ENCODE data around the gene TGFA. TPM values are rescaled to one million over a fixed set of nuclear protein-coding genes. Genes with fewer than 3 reads are reported as not detected.

The TGFA gene
- total RNA-seq, 1 donor from 2014 or later = 1.1 TPM

DNA sequence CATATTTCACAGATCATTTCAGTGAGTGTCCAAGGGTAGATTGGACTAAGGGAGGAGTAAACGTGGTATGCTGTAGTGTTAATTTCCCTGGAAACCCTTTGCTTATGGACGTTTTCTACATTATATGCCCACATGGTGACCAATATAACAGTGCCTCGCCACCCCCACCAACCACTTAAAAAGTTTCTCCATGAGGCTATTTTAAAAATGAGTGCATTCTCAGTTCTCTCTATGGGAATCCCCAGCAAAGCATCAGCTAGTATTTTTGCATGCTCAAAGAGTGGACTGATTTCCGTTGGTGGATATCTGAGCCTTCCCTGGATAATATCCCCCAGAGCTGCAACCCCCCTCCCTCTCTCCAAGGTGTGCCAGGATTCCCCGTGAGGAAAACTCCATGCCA, 73.2 kb downstream of the TGFA start:
- DNase-seq = no peak
- intact Hi-C loops (cut with micrococcal nuclease) = no loop called here
- Histone ChIP-seq H3K9me3 (replicated peaks) (no peaks in the 10 kb centered on the region), H3K36me3 (no peaks in the 10 kb centered on the region), H3K27ac (replicated peaks) (no peak overlapping the region), H3K27me3 (ENCODE audit: low read depth) (peaks cover 17% of the 10 kb centered on the region), H3K4me1 (no peaks in the 10 kb centered on the region), H3K4me3 (no peak overlapping the region)
- TF ChIP-seq, protein P1, sequence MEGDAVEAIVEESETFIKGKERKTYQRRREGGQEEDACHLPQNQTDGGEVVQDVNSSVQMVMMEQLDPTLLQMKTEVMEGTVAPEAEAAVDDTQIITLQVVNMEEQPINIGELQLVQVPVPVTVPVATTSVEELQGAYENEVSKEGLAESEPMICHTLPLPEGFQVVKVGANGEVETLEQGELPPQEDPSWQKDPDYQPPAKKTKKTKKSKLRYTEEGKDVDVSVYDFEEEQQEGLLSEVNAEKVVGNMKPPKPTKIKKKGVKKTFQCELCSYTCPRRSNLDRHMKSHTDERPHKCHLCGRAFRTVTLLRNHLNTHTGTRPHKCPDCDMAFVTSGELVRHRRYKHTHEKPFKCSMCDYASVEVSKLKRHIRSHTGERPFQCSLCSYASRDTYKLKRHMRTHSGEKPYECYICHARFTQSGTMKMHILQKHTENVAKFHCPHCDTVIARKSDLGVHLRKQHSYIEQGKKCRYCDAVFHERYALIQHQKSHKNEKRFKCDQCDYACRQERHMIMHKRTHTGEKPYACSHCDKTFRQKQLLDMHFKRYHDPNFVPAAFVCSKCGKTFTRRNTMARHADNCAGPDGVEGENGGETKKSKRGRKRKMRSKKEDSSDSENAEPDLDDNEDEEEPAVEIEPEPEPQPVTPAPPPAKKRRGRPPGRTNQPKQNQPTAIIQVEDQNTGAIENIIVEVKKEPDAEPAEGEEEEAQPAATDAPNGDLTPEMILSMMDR (IDR thresholded peaks at IDR 0.05; ENCODE audit: borderline replicate concordance) = no peak

DNA sequence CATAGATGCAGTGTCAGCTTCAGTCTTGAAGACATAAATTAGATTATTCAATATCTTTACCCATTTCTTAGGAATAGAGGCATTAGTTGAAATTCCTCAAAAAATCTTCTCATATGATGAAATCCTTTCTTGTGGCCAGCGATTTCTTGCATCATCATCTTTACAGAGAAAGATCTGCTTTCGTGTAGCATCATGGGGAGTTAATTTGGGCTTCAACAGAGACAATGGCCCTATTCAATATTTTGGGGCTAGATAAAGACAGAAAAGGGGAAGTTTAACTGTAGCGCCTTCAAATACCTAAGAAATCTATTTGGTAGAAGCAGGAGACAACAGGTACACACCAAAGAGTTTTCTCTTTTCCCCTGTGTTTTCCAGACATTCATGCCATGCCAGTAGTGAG, 73.8 kb downstream of the TGFA start:
- no peaks in the 10 kb centered on the region for H3K9me3 ChIP-seq (replicated peaks)
- no peak overlapping the region for H3K4me3 ChIP-seq
- H3K27ac ChIP-seq (replicated peaks) = no peak overlapping the region
- TF ChIP-seq, protein P1 (IDR thresholded peaks at IDR 0.05; ENCODE audit: borderline replicate concordance) = no peak
- DNase-seq = no peak
- intact Hi-C loops (cut with micrococcal nuclease) = no loop called here
- H3K27me3 ChIP-seq (ENCODE audit: low read depth) = peaks cover 21% of the 10 kb centered on the region
- no peaks in the 10 kb centered on the region for H3K36me3 ChIP-seq
- no peaks in the 10 kb centered on the region for H3K4me1 ChIP-seq

DNA sequence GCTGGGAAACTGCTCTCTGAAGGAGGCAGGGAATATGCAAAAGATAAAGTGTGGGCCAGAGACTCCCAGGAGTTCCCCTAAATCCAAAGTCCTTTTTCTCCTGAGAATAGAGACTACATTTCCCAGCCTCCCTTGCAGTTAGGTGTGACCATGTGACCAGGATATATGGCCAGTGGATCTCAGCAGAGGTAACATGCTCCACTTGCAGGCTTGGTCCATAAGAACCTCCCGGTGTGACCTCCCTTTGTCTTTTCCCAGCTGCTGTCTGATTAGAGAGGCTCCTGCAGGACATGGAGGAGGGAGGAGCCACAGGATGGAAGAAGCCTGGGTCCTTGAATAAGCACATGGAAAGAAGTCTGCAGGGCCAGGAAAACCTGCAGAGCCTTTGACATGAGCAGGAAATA, 76.2 kb downstream of the TGFA start:
- TF ChIP-seq, protein P1 (IDR thresholded peaks at IDR 0.05; ENCODE audit: borderline replicate concordance) = no peak
- H3K4me3 ChIP-seq = no peak overlapping the region
- H3K27ac ChIP-seq (replicated peaks) = no peak overlapping the region
- H3K27me3 ChIP-seq (ENCODE audit: low read depth) = peaks cover 26% of the 10 kb centered on the region
- H3K9me3 ChIP-seq (replicated peaks) = no peaks in the 10 kb centered on the region
- H3K4me1 ChIP-seq = no peaks in the 10 kb centered on the region
- intact Hi-C loops (cut with micrococcal nuclease) = no loop called here
- no peak for DNase-seq
- no peaks in the 10 kb centered on the region for H3K36me3 ChIP-seq

DNA sequence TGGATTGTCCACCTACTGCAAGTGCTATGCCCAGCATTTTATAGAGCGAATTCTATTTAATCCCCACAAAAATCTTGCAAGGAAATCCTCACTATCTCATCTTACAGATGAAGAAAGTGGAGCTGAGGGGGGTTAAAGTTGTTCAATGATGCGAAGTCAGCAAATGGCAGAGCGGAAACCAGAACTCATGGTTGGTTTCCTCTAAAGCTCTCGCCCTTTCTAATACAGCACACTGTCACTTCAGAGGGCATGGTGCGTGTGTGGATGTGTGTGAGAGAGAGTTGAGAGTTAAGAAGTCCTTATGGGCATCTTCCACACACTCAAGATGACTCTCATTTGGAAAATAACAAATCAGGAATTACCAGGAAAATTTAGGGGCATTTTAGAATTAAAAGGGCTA, 78.4 kb downstream of the TGFA start:
- H3K4me1 ChIP-seq = peaks cover 9% of the 10 kb centered on the region
- no peak overlapping the region for H3K27ac ChIP-seq (replicated peaks)
- intact Hi-C loops (cut with micrococcal nuclease) = no loop called here

DNA sequence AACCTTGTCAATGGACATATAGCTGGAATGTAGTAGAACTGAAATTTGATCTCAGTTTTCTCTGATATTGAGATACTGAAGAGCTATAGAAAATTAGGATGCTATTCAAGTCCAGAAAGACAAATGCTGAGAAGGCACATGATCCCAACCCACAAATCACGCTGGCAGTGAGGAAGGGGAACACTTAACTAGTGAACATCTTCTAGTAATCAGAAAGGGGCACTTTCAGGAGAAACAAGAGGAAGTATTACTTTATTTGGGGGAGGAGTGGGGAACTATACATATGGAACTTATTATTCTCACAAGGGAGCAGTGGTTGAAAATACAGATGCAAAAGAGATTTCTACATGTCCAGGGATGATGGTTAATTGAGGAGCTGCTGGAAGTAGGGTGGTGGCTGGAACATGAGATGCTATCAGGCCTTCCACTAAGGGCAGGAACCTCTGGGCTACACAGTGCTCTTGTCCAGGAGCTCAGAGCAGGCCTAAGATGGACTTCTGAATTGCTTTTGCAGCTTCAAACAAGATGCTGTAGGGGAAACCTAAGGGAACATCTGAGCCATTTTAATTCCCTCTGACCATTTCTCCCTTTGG, 79.3 kb downstream of the TGFA start:
- TF ChIP-seq, protein P1 (IDR thresholded peaks at IDR 0.05; ENCODE audit: borderline replicate concordance) = no peak
- Histone ChIP-seq H3K27me3 (ENCODE audit: low read depth) (peaks cover 26% of the 10 kb centered on the region), H3K4me3 (no peak overlapping the region), H3K9me3 (replicated peaks) (no peaks in the 10 kb centered on the region), H3K36me3 (no peaks in the 10 kb centered on the region), H3K27ac (replicated peaks) (no peak overlapping the region), H3K4me1 (peaks cover 9% of the 10 kb centered on the region)
- DNase-seq = no peak
- intact Hi-C loops (cut with micrococcal nuclease) = no loop called here

More for the DNA sequence above, 78.4 kb downstream of the TGFA start:
- H3K9me3 ChIP-seq (replicated peaks) = no peaks in the 10 kb centered on the region
- TF ChIP-seq, protein P1 (IDR thresholded peaks at IDR 0.05; ENCODE audit: borderline replicate concordance) = no peak
- H3K36me3 ChIP-seq = no peaks in the 10 kb centered on the region
- H3K4me3 ChIP-seq = no peak overlapping the region
- H3K27me3 ChIP-seq (ENCODE audit: low read depth) = peaks cover 26% of the 10 kb centered on the region
- DNase-seq = no peak
